ENCODE results near the gene THSD7B. TPM values are rescaled to one million over a fixed set of nuclear protein-coding genes. Genes with fewer than 3 reads are reported as not detected.
"Not testable (repeated sequence)": the region's sequence is repeated elsewhere in the genome, so short reads cannot be mapped to it uniquely, and the experiment has no call there.

Gene THSD7B
- total RNA-seq, 1 donor from 2014 or later, result 0.38 TPM

DNA sequence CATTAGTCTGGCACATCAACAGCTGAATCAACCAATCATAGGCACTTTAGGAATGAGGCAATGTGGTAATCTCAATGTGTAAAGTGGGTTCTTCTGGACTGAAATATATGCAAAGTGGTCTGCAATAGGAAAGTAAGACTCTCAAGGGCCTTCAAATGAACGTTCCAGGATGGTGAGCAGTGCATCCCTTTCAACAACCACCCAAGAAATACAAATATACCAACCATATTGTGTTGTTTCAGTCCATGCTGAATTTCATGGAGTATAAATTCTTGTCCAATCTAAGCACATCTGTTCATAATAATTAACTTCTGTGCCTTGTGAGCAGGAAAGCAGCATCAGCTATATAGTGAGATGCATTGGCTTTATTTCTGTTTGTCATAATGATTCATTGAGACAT, 556.2 kb downstream of the THSD7B start:
- ATAC-seq, result no peak
- Histone ChIP-seq H3K27me3 (ENCODE audit: low read depth) (no peaks in the 10 kb centered on the region), H3K4me3 (no peak overlapping the region), H3K9me3 (no peaks in the 10 kb centered on the region), H3K27ac (no peak overlapping the region), H3K4me1 (no peaks in the 10 kb centered on the region), H3K36me3 (no peaks in the 10 kb centered on the region)
- intact Hi-C loops (cut with DNase I), result no loop called here
- no peak for DNase-seq
- TF ChIP-seq, protein P1, sequence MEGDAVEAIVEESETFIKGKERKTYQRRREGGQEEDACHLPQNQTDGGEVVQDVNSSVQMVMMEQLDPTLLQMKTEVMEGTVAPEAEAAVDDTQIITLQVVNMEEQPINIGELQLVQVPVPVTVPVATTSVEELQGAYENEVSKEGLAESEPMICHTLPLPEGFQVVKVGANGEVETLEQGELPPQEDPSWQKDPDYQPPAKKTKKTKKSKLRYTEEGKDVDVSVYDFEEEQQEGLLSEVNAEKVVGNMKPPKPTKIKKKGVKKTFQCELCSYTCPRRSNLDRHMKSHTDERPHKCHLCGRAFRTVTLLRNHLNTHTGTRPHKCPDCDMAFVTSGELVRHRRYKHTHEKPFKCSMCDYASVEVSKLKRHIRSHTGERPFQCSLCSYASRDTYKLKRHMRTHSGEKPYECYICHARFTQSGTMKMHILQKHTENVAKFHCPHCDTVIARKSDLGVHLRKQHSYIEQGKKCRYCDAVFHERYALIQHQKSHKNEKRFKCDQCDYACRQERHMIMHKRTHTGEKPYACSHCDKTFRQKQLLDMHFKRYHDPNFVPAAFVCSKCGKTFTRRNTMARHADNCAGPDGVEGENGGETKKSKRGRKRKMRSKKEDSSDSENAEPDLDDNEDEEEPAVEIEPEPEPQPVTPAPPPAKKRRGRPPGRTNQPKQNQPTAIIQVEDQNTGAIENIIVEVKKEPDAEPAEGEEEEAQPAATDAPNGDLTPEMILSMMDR (IDR thresholded peaks at IDR 0.05), result no peak

DNA sequence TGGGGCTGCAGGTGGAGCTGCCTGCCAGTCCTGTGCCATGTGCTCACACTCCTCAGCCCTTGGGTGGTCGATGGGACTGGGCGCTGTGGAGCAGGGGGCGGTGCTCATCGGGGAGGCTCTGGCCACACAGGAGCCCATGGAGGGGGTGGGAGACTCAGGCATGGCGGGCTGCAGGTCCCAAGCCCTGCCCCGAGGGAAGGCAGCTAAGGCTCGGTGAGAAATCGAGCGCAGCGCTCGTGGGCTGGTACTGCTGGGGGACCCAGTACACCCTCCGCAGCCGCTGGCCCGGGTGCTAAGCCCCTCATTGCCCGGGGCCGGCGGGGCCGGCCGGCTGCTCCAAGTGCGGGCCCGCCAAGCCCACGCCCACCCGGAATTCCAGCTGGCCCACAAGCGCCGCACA, 566.2 kb downstream of the THSD7B start:
- DNase-seq; ATAC-seq; intact Hi-C loops (cut with DNase I); H3K36me3 ChIP-seq; H3K27ac ChIP-seq; H3K27me3 ChIP-seq (ENCODE audit: low read depth); H3K9me3 ChIP-seq; H3K4me3 ChIP-seq; H3K4me1 ChIP-seq: not testable (repeated sequence)

DNA sequence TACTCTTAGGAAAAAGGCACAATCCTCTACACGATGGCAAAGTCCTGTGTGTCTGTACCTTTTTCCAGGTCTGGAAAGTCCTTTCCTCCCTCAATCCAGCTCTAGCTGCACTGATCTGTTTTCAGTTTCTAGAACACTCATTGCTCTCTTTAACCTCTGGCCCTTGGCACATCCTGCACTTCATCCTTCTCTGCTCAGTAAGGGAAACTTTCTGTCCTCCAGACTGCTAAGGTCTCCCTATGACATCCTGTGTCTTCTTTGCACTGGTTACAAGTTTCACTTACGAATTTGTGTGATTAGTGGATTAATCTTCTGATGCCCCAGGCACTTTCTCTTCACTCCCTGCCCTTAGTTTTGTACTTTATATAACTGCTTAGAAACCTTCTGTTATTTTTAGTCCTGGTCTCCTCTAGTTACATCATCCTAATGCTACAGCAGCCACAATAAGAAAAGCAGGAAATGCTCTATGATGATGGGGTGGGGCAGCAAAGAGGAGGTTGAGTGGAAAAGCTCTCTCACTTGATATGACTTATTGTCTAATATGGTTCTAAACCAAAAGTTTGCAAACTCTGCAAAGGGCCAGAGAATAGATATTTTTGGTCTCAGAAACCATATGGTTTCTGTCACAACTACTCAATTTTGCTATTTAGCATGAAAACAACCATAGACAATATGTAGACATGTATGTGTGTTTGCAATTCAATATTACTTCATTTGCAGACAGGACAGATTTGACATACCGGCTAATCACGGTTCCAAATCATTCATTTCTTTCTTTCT, 568.2 kb downstream of the THSD7B start:
- H3K4me3 ChIP-seq, result no peak overlapping the region
- no peaks in the 10 kb centered on the region for H3K9me3 ChIP-seq
- H3K4me1 ChIP-seq, result no peaks in the 10 kb centered on the region
- TF ChIP-seq, protein P1 (IDR thresholded peaks at IDR 0.05), result no peak
- H3K27me3 ChIP-seq (ENCODE audit: low read depth), result no peaks in the 10 kb centered on the region
- no peak overlapping the region for H3K27ac ChIP-seq
- DNase-seq (no peak), ATAC-seq (no peak)
- H3K36me3 ChIP-seq, result no peaks in the 10 kb centered on the region
- intact Hi-C loops (cut with DNase I), result no loop called here

DNA sequence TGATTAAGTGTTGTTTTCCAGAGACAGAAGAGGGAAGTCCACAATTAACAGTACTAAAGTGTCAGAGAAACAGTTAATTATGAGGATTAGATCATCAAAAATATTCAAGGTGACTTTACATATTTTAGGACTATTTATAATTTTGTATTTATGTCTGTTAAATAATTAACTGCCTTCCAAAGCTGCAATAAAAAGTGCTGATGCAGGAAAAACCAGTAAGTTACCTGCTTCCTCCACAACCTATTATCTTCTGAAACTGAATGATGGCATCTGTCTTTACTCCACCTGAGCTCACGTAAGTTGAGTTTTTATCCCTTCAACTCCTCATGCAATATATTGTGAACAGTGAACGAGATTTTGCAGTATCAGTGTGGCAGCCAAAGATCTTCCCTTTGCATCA, 570.7 kb downstream of the THSD7B start:
- Histone ChIP-seq H3K36me3 (no peaks in the 10 kb centered on the region), H3K9me3 (no peaks in the 10 kb centered on the region), H3K4me1 (no peaks in the 10 kb centered on the region), H3K4me3 (no peak overlapping the region), H3K27ac (no peak overlapping the region), H3K27me3 (ENCODE audit: low read depth) (no peaks in the 10 kb centered on the region)
- TF ChIP-seq, protein P1 (IDR thresholded peaks at IDR 0.05), result no peak
- ATAC-seq (no peak), DNase-seq (no peak)
- intact Hi-C loops (cut with DNase I), result no loop called here

DNA sequence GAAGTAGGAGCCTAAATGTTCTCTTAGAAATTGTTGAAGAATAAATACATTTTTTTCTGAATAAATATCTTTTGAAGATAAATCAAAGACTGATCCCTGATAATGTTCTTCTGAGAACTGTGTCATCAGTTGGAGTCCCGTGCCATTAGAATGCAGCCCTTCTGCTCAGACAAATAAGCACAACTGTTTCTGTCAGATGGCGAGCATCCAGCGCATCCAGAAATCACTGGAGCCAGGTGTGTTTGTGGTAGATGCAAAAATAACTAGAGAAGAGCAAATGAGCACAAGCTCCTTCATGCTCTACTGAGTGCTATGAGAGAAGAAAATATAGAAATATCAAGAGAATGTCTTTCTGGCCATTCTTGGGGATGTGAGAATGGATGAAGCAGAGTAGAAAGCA, 573.7 kb downstream of the THSD7B start:
- DNase-seq (no peak), ATAC-seq (no peak)
- Histone ChIP-seq H3K27me3 (ENCODE audit: low read depth) (no peaks in the 10 kb centered on the region), H3K9me3 (no peaks in the 10 kb centered on the region), H3K36me3 (no peaks in the 10 kb centered on the region), H3K4me3 (no peak overlapping the region), H3K27ac (no peak overlapping the region), H3K4me1 (no peaks in the 10 kb centered on the region)
- TF ChIP-seq, protein P1 (IDR thresholded peaks at IDR 0.05), result no peak
- intact Hi-C loops (cut with DNase I), result no loop called here

DNA sequence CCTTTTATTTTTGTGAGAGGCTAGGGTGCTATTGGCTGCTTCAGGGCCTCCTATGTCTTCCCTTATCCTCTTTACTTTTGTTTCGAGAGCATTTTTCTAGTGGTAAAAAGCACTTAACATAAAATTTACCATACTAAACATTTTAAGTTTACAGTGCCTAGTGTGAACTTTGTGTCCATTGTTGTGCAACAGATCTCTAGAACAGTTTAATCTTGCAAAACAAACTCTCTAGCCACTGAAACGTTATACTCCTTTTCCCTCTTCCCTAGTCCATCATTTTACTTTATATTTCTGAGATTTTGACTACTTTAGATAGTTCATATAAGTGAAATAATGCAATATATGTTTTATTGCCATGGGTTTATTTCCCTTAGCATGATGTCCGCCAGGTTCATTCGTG, 580.6 kb downstream of the THSD7B start:
- no peak for DNase-seq
- Histone ChIP-seq H3K4me1 (no peaks in the 10 kb centered on the region), H3K36me3 (no peaks in the 10 kb centered on the region), H3K9me3 (no peaks in the 10 kb centered on the region), H3K27me3 (ENCODE audit: low read depth) (no peaks in the 10 kb centered on the region), H3K27ac (no peak overlapping the region), H3K4me3 (no peak overlapping the region)
- TF ChIP-seq, protein P1 (IDR thresholded peaks at IDR 0.05), result no peak
- no peak for ATAC-seq
- intact Hi-C loops (cut with DNase I), result no loop called here
